Right lobe of liver (tissue), 6 donors: ENCODE data around the gene PACRG. TPM values are rescaled to one million over a fixed set of nuclear protein-coding genes. Genes with fewer than 3 reads are reported as not detected.
"Not testable (repeated sequence)": the region's sequence is repeated elsewhere in the genome, so short reads cannot be mapped to it uniquely, and the experiment has no call there.

Experiments
- ATAC-seq, 4 donors: fragments of 200-7000 bp; cut with Tn5 transposase; one replicate each; pipeline ENCODE4 v1.9.1; 2020; ENCODE audit warnings: mild to moderate bottlenecking in 4 of 4, moderate library complexity in 4 of 4
- DNase-seq, 3 donors: peaks; one replicate each; pipeline ENCODE4 v3.0.0-alpha.2; 2020
- H3K27ac ChIP-seq, 3 donors: fragments of 200-600 bp; one replicate each; pipeline ENCODE4 v1.8.0; 2022
- H3K27me3 ChIP-seq, 2 donors: fragments of 200-600 bp; one replicate each; pipeline ENCODE4 v1.8.0; 2022
- H3K36me3 ChIP-seq, 4 donors: fragments of 200-600 bp; sonication (generic) in 1 of 4; one replicate each; pipeline versions ENCODE4 v1.5.1 to v1.8.0; 2017 to 2022; ENCODE audit warnings: control low read depth in 1 of 4
- H3K4me1 ChIP-seq, 4 donors: fragments of 200-600 bp; sonication (generic) in 1 of 4; one replicate each; pipeline versions ENCODE4 v1.5.1 to v1.8.0; 2017 to 2022; ENCODE audit warnings: control low read depth in 1 of 4
- H3K4me3 ChIP-seq, 3 donors: fragments of 200-600 bp; one replicate each; pipeline ENCODE4 v1.8.0; 2022
- H3K9me3 ChIP-seq, 4 donors: fragments of 200-600 bp; sonication (generic) in 1 of 4; one replicate each; pipeline versions ENCODE4 v1.5.1 to v1.8.0; 2017 to 2022; ENCODE audit warnings: control low read depth in 1 of 4
- CTCF ChIP-seq, 4 donors: fragments of 200-600 bp in 3 of 4; fragments of 450-650 bp in 1 of 4; IDR thresholded peaks; one replicate each; pipeline versions ENCODE4 v1.5.1 to v1.8.0; 2016 to 2022; ENCODE audit warnings: antibody characterized with exemption in 4 of 4, mild to moderate bottlenecking in 2 of 4
- POLR2A ChIP-seq: fragments of 450-650 bp; IDR thresholded peaks from one replicate; pipeline ENCODE4 v1.6.1; 2017; ENCODE audit warnings: antibody characterized with exemption, mild to moderate bottlenecking
- WGBS: methylation state at CpG from one replicate; pipeline ENCODE4 v1.1.6; 2018; ENCODE audit warnings: low coverage, low lambda C conversion rate; ENCODE audit not compliant: insufficient coverage; ENCODE audit errors: missing lambda C conversion rate; 5-methylcytosine and 5-hydroxymethylcytosine counted together
- intact Hi-C, 2 donors: fragments of 100-400 bp; cut with DNase I; formaldehyde crosslinking; loops; one replicate each; pipeline versions ENCODE4 v1.11.2 to v1.14.1; 2022
- total RNA-seq, 6 experiments: library from RNA; depleted of rRNA in 2 of 6; stranded (reverse); fragments of >200 nt in 2 of 6; fragmentation: NEBNext Ultra II Directional in 3 of 6; extraction: Animal tissue kit (Norgen Biotek cat#: 25700) in 3 of 6; gene quantifications; one replicate each; pipeline versions ENCODE4 v1.1.0 to v1.2.4, GENCODE V29; 2016 to 2023
- donor health status: DM: no; HTN: yes; CAD: no.
- donor health status: DM: no; HTN: no; CAD: no.
- donor health status: DM: no; HTN: no; CAD: no.
- donor health status: DM: no; HTN: yes; CAD: no.
- donor health status: DM: no; HTN: yes; CAD: no.

PACRG gene
- total RNA-seq, 6 experiments from 2014 or later: 0.25 to 5.3 (median 2.7) TPM

- Histone ChIP-seq H3K4me1 (no peaks in the 10 kb centered on the region), H3K9me3 (no peaks in the 10 kb centered on the region), H3K4me3 (no peak overlapping the region), H3K36me3 (no peaks in the 10 kb centered on the region), H3K27me3 (no peaks in the 10 kb centered on the region), H3K27ac (no peak overlapping the region)
- no peak for DNase-seq
- TF ChIP-seq CTCF (IDR thresholded peaks at IDR 0.05) (no peak), POLR2A (no peak)
- intact Hi-C loops: no loop called here
- no peak for ATAC-seq
- WGBS: 88% methylated on average over 3 of the region's 5 CpGs
These were observed 586.2 kb downstream of the PACRG start for GRCh38 chr6:163313981-163314380.

- no peak for ATAC-seq
- no peaks in the 10 kb centered on the region for H3K27me3 ChIP-seq
- no peak overlapping the region for H3K27ac ChIP-seq
- TF ChIP-seq POLR2A (no peak), CTCF (IDR thresholded peaks at IDR 0.05) (no peak)
- intact Hi-C loops: no loop called here
- no peak overlapping the region for H3K4me3 ChIP-seq
- H3K36me3 ChIP-seq: no peaks in the 10 kb centered on the region
- 88% methylated on average over 4 of the region's 11 CpGs for WGBS
- no peaks in the 10 kb centered on the region for H3K9me3 ChIP-seq
- peaks cover 0 to 2% (median 0%) of the 10 kb centered on the region in 4 donors for H3K4me1 ChIP-seq
- no peak for DNase-seq
These were observed 587.2 kb downstream of the PACRG start for GRCh38 chr6:163314791-163315470.

- intact Hi-C loops, H3K27me3 ChIP-seq, H3K36me3 ChIP-seq, H3K27ac ChIP-seq, H3K9me3 ChIP-seq, ATAC-seq, DNase-seq, H3K4me3 ChIP-seq: not testable (repeated sequence)
- H3K4me1 ChIP-seq: peaks cover 0 to 20% (median 9%) of the 10 kb centered on the region in 4 donors
- 74% methylated on average over 9 of the region's 12 CpGs for WGBS
These were observed 589.2 kb downstream of the PACRG start for GRCh38 chr6:163316866-163317495.

GRCh38 chr6:163318071-163318786 is 590.5 kb downstream of the PACRG start:
- DNase-seq (no peak), ATAC-seq (no peak)
- 76% methylated on average over 9 of the region's 13 CpGs for WGBS
- intact Hi-C loops: no loop called here
- no peak overlapping the region for H3K27ac ChIP-seq
- no peaks in the 10 kb centered on the region for H3K36me3 ChIP-seq
- no peak overlapping the region for H3K4me3 ChIP-seq
- H3K27me3 ChIP-seq: no peaks in the 10 kb centered on the region
- peaks cover 0 to 20% (median 9%) of the 10 kb centered on the region in 4 donors for H3K4me1 ChIP-seq
- no peaks in the 10 kb centered on the region for H3K9me3 ChIP-seq
- TF ChIP-seq POLR2A (no peak), CTCF (IDR thresholded peaks at IDR 0.05) (no peak)
